Hepatic stellate cell (primary cell): ENCODE measurements around the gene SLC4A4.

ENCODE experiments used
- DNase-seq: peaks from one replicate; pipeline ENCODE4 v3.0.0; 2011; ENCODE audit warnings: low spot score

Gene SLC4A4

GRCh38 chr4:71415491-71415890 is 76.7 kb downstream of the SLC4A4 start:
- peak; percentile 2 for DNase-seq

DNA sequence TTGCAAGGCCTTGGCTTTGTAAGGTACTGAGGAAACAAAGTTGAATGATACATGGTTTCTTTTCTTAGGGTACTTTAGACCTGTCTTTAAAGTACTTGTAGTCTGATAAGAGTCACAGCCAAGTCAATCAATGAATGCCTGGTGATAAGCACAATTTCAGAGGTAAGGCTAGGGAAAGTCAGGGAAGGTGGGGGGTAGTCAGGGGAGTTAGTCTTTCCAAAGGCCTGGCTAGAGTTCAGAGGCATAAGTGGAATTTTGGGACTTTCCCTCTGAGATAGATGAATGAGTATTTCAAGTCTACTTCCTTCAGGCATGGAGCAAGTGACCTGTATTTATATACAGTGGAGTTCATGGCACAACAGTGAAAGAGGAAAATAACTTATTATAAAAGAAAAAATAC is 78.3 kb downstream of the SLC4A4 start:
- no peak for DNase-seq

- no peak for DNase-seq
Measured at GRCh38 chr4:71426381-71427042, 87.7 kb downstream of the SLC4A4 start.

DNA sequence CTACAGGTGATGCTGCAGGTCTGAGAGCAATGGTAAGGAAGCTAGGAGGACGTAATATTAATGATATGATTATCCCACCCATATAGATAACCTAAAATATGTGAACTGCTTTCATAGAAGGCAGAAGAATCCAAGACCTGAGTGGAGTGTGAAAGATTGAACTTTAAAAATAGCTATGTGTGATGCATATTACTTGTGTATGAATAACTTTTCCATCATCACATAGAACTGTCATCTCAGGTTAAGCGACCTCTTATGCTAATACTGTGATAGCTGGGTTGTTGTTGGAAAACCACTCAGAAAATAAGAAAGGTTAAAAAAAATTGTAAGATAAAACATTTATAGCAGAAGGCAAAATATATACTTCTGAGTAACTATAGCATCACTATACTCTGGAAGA is 90.3 kb downstream of the SLC4A4 start:
- DNase-seq: no peak

DNA sequence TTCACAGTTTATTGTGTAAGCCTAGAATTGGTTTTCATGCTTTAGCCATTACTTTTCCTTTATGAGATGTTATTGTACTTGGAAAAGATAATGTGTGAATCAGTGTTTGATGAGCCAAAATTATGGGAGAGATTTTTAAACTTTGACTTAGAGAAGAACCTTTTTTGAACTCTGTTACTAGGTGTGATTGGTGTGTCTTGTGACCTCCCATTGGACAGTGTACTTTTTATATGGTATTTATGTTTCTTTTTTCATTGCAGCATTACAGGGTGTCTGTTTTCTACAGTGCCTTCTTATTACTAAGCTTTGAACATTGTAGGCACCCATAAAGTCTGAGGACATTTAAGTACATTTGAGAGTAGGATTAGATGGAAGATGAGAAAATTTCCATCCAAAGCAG is 91.1 kb downstream of the SLC4A4 start:
- no peak for DNase-seq

GRCh38 chr4:71430609-71431008 is 91.8 kb downstream of the SLC4A4 start:
- no peak for DNase-seq

- DNase-seq: no peak
Measured at GRCh38 chr4:71440612-71441011, 101.8 kb downstream of the SLC4A4 start.

GRCh38 chr4:71441186-71442169 is 102.7 kb downstream of the SLC4A4 start:
- no peak for DNase-seq

DNA sequence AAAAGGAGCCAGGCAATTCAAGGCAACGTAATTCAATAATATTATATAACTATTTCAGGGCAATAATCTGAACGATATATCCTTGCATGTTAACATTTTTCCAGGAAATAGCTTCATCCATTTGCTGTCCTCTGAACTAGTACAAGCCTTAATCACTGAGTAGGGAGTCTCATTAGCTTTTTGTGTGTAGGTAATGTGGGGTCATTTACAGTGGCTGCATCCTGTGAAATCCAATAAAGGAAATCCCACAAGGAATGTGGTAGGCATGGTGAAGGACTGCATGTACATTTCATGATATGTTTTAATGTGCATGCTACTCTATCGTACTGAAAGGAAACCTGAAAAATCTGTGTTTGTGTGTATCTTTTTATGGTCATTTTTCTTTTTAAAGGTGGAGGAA is 103.5 kb downstream of the SLC4A4 start:
- no peak for DNase-seq

DNA sequence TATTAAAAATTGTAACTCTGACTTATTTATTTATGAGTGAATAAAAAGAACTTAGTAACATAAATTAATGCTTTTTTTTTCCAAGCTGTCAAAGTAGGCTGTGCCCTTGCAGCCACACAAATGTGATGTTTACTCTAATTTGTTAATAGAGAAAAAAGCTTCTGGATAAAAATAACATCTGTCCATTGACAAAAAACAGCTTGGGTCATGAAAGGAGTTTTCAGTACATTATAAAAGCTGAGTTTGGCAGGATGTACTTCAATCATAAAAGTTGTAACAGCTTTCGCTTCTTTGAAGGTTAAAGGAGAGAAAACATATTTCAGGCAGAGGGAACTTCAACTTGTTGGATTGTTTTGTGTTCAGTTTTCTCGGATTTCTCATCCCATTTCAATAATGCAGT is 105.6 kb downstream of the SLC4A4 start:
- DNase-seq: no peak

- no peak for DNase-seq
Measured at GRCh38 chr4:71445811-71446210, 107.0 kb downstream of the SLC4A4 start.

DNA sequence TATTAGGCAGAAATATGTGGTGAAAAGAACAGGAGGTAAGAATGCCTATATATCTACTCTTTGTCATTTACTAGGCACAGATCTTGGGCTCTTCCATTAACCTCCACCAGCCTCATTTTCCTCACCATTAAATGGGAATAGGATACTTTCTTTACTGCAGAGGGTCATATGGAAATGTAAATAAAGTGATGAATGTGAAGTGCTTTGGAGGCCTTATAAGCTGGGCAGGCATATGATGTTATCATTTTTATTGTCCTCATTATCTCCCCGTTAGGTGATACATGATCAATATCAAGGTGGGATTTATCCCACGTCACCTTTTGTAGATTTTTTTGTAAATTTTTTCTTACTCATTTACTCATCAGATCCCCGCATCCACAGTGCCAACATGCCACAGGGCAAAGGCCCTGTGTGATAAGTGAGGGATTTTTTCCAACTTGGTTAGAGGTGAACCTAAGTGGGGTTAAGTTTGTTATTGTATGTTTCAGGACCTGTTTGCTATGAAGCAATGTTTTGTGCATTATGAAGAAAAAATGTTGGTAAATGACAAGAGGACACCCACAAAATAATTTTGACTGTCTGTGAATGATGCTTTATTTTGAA is 107.8 kb downstream of the SLC4A4 start:
- no peak for DNase-seq

DNA sequence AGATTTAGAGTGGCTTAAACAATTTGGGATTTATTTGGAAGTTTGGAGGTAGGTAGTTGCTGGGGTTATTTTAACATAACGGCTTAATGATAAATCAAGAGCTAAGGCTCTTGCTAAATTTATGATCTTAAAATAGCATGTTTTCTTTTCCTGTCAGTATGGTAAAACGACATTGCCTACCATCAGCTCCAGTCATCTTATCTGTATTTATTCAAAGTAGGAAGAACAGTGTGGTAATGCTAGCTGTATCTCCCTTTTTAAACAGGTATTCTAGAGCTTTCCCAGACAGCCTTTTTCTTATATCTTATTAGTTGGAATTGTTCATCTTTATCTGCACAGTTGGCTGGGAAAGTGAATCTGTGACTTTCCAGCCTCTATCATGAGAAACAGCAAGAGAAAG is 110.2 kb downstream of the SLC4A4 start:
- DNase-seq: peak; percentile 4

DNA sequence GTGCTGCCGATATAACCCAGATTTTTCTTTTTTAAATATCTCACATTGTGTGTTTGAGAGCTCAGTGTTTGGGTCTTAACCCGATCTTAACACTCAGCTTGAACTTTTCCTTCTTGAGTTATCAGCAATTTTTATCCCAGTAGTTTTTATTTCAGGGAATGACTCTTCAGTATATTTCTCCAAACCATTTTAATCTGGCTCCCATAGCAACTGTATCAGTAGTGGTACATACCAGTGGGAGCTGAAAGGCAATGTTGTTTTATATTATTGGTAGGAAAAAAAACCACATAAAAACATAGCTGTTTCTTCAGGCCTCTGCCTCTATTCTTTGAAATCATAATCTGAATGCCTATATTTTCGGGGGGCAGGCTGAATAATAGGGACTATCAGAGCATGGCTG is 111.1 kb downstream of the SLC4A4 start:
- peak; percentile 1 for DNase-seq

- no peak for DNase-seq
Measured at GRCh38 chr4:71453531-71453930, 114.7 kb downstream of the SLC4A4 start.

DNA sequence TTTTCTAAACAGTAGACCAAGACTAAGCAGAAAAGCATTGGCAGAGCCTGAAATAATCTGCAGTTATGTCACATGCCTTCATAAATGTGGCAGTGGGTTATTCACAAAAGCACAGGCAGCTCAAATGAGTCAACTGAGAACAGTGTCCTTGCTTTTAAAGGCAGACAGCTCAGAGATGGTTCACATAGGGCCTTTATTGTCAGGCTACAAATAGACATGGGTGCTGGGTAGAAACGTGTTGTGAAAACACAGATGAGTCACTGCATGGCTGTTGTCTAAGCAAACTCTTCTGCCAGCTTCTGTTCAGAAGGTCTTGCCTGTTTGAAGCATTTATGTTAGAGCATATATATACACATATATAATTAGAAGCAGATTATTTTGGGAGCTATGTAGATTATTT is 118.0 kb downstream of the SLC4A4 start:
- DNase-seq: peak; percentile 18

- no peak for DNase-seq
Measured at GRCh38 chr4:71460371-71460770, 121.6 kb downstream of the SLC4A4 start.

- no peak for DNase-seq
Measured at GRCh38 chr4:71461422-71461821, 122.6 kb downstream of the SLC4A4 start.

DNA sequence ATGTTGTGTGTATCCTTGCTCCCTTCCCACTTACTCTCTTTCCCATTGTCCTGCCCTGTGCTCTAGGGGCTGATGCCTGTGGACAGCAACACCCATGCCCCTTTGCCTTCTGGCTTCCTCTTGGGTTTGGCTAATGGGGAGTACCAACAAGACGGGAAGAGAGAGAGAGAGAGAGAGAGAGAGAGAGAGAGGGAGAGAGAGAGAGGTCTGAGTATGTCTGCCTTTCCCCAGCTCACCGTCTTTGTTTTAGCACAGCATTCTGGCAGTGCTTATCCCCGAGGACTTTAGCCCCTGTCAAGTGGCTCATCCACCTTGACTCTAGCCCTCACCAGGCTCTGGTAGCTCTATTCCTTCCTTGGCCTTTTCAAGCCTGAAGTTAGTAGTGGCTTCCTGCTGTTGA is 128.0 kb downstream of the SLC4A4 start:
- no peak for DNase-seq

- no peak for DNase-seq
Measured at GRCh38 chr4:71468116-71468710, 129.4 kb downstream of the SLC4A4 start.

DNA sequence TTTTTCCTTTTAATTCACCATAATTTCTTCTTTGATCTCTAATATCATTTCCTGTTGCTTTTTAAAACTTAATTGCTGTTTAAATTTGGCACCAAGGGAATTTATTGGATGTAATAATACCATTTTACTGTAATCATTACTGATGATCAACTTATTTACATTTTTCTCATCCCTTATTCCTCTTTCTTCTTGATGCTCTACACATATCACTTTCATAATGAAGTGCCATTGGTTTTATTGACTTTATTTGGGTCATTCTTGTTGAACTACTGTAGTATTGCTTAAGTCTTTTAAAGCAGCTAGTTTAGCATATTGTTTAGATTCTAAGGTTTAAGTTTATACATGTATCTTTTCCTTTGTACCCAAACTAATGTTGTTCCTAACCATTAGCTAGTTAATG is 130.7 kb downstream of the SLC4A4 start:
- no peak for DNase-seq

DNA sequence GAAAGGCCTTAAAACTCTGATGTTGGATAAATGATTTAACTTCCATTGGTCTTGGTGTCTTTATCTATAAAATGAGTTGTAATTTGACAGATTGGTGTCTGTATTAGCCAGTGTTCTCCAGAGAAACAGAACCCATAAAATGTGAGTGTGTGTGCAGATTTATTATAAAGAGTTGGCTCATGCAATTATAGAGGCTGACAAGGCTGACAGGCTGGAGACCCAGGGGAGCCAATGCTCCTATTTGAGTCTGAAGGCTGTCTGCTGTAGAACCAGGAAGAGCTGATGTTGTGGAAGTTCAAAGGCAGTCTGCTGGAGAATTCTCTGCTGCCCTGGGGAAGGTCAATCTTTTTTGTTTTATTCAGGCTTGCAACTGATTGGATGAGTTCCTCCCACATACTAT is 131.7 kb downstream of the SLC4A4 start:
- no peak for DNase-seq

GRCh38 chr4:71472946-71473345 is 134.1 kb downstream of the SLC4A4 start:
- peak; percentile 9 for DNase-seq
